Common myeloid progenitor, CD34-positive (primary cell): ENCODE measurements around the gene ARL14EP.

ENCODE experiments used
- CTCF ChIA-PET: fragments of 350-600 bp; sonication (Branson Sonifier 250); formaldehyde crosslinking; loops from one replicate; lab custom pipeline; 2021; ENCODE audit warnings: antibody characterized with exemption; lab: Charles Lee
- POLR2A ChIA-PET: fragments of 350-600 bp; sonication (Branson Sonifier 250); formaldehyde crosslinking; loops from one replicate; lab custom pipeline; 2021; ENCODE audit warnings: antibody characterized with exemption; lab: Charles Lee
- DNase-seq, 3 donors: peaks; one replicate each; pipeline versions ENCODE4 v3.0.0 to v3.0.0-alpha.2; 2013
- H3K27ac ChIP-seq, 2 experiments: 1 replicate in 1 of 2; 2 replicates in 1 of 2; pipeline ENCODE4 v1.7.0; 2013; ENCODE audit warnings: inconsistent platforms in 2 of 2, low read length in 2 of 2, mild to moderate bottlenecking in 2 of 2, low read depth in 1 of 2, moderate library complexity in 1 of 2; ENCODE audit not compliant: severe bottlenecking in 2 of 2, insufficient read depth in 1 of 2, poor library complexity in 1 of 2
- H3K27me3 ChIP-seq, 5 experiments: replicated peaks in 2 of 5; 1 replicate in 3 of 5; 2 replicates in 2 of 5; pipeline versions ENCODE4 v1.6.1 to v1.7.0; 2013; ENCODE audit warnings: low read length in 4 of 5, mild to moderate bottlenecking in 2 of 5, moderate library complexity in 2 of 5, inconsistent platforms in 1 of 5; ENCODE audit not compliant: insufficient read depth in 5 of 5, control insufficient read depth in 4 of 5
- H3K36me3 ChIP-seq, 4 experiments: 1 replicate in 2 of 4; 2 replicates in 2 of 4; pipeline versions ENCODE4 v1.6.1 to v1.7.0; 2013; ENCODE audit warnings: low read length in 3 of 4, control low read depth in 1 of 4, mild to moderate bottlenecking in 1 of 4; ENCODE audit not compliant: control insufficient read depth in 4 of 4, insufficient read depth in 4 of 4
- H3K4me1 ChIP-seq, 4 experiments: 1 replicate in 3 of 4; 2 replicates in 1 of 4; pipeline versions ENCODE4 v1.6.1 to v1.7.1; 2013; ENCODE audit warnings: low read length in 3 of 4, mild to moderate bottlenecking in 3 of 4, control low read depth in 1 of 4, inconsistent platforms in 1 of 4, moderate library complexity in 1 of 4; ENCODE audit not compliant: control insufficient read depth in 4 of 4, insufficient read depth in 4 of 4; ENCODE audit errors: control extremely low read depth in 1 of 4
- H3K4me3 ChIP-seq, 7 experiments: 1 replicate in 4 of 7; 2 replicates in 3 of 7; pipeline versions ENCODE4 v1.5.1 to v1.7.0; 2013; ENCODE audit warnings: mild to moderate bottlenecking in 7 of 7, low read length in 6 of 7, moderate library complexity in 6 of 7, inconsistent platforms in 2 of 7, low read depth in 2 of 7, control low read depth in 1 of 7; ENCODE audit not compliant: insufficient read depth in 4 of 7, control insufficient read depth in 1 of 7; ENCODE audit errors: extremely low read depth in 1 of 7
- H3K9me3 ChIP-seq, 5 experiments: 1 replicate in 4 of 5; 2 replicates in 1 of 5; pipeline versions ENCODE4 v1.6.1 to v1.7.1; 2013; ENCODE audit warnings: low read length in 4 of 5, mild to moderate bottlenecking in 2 of 5, inconsistent platforms in 1 of 5, low read depth in 1 of 5, moderate library complexity in 1 of 5; ENCODE audit not compliant: control insufficient read depth in 4 of 5, insufficient read depth in 2 of 5; ENCODE audit errors: control extremely low read depth in 1 of 5
- WGBS: methylation state at CpG from one replicate; pipeline ENCODE4 v1.1.5; 2013; ENCODE audit not compliant: insufficient coverage; 5-methylcytosine and 5-hydroxymethylcytosine counted together

Gene ARL14EP

DNA sequence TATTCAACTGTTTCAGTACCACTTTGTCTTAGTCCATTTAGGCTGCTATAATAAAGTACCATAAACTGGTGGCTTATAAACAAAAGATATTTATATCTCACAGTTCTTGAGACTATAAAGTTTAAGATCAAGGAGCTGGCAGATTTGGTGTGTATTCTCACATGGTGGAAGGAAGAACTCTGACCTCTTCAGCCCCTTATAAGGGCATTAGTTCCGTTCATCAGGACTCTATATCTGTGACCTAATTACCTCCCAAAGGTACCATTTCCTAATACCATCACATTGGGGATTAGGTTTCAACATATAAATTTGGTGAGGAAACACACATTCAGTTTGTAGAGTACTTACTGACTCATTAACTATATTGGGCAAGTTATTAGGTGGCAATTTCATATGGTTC is 10.7 kb upstream of the ARL14EP start:
- H3K36me3 ChIP-seq, result no peaks in the 10 kb centered on the region
- CTCF ChIA-PET, result no interaction called here
- H3K9me3 ChIP-seq, result peaks cover 0 to 8% (median 2%) of the 10 kb centered on the region in 5 experiments
- DNase-seq, result no peak
- H3K4me1 ChIP-seq, result peaks cover 0 to 2% (median 0%) of the 10 kb centered on the region in 4 experiments
- no CpG with 5 or more reads among the region's 1 CpG for WGBS
- no peak overlapping the region for H3K4me3 ChIP-seq
- no peaks in the 10 kb centered on the region for H3K27me3 ChIP-seq
- POLR2A ChIA-PET, result no interaction called here
- H3K27ac ChIP-seq, result no peak overlapping the region

- 100% methylated on average over 2 of the region's 2 CpGs for WGBS
- CTCF ChIA-PET, result interaction anchor here (0.9 kb wide), 1 partner anchor 9 kb away, joined by 3 read pairs; the partner anchor contains the start of gene ARL14EP
- H3K27ac ChIP-seq, result no peak overlapping the region
Measured at GRCh38 chr11:30313580-30313979, 9.3 kb upstream of the ARL14EP start.

GRCh38 chr11:30314625-30315024 is 8.3 kb upstream of the ARL14EP start:
- Histone ChIP-seq H3K36me3 (no peaks in the 10 kb centered on the region), H3K27ac (no peak overlapping the region), H3K9me3 (peaks cover 0 to 8% (median 2%) of the 10 kb centered on the region in 5 experiments), H3K4me3 (no peak overlapping the region), H3K27me3 (no peaks in the 10 kb centered on the region), H3K4me1 (peaks cover 0 to 2% (median 0%) of the 10 kb centered on the region in 4 experiments)
- DNase-seq, result peak in 1 of 3 donors; percentile 25
- ChIA-PET CTCF (interaction anchor here (0.9 to 1.0 kb wide), 2 partner anchors 8 to 9 kb away, joined by 4 to 7 read pairs; no protein-coding TSS in a partner anchor), POLR2A (no interaction called here)

More at GRCh38 chr11:30313580-30313979, 9.3 kb upstream of the ARL14EP start:
- DNase-seq, result no peak
- no peaks in the 10 kb centered on the region for H3K36me3 ChIP-seq
- no peak overlapping the region for H3K4me3 ChIP-seq
- peaks cover 0 to 2% (median 0%) of the 10 kb centered on the region in 4 experiments for H3K4me1 ChIP-seq
- no peaks in the 10 kb centered on the region for H3K27me3 ChIP-seq
- peaks cover 0 to 8% (median 2%) of the 10 kb centered on the region in 5 experiments for H3K9me3 ChIP-seq
- POLR2A ChIA-PET, result no interaction called here

DNA sequence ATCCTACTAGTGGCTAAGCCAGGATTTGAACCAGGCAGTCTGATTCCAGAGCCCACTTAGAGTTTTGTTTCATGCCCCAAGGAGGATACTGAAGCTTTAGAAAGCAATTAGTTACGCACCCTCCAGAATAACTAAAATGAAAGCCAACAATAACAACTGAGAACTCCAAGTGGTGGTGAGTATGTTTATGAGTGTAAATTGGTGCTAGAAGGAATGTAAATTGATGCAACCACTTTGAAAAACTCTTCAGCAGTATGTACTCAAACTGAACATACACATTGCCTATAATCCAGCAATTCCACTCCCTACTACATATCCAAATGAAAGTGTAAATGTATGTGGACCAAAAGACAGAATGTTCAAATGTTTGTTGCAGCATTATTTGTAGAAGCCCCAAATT is 6.7 kb upstream of the ARL14EP start:
- WGBS, result no CpG with 5 or more reads among the region's 1 CpG

DNA sequence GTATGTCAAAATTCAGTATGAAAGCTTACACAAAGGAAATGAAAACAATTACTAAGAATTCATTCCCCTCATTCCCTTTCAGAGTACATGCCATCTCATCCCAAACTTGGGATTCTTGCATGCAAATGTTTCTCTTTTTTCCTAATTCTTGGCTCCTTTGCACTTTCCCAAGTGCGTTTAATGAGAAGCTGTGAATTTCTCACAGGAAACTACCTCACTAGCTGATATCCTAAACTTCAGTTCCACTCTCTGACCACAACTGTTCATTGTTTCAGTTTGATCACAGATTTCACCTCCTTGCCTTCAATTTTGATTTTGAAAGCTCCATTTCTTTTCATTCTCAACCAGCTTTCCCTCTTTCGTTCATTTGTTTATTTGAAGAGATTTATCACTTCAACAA is 5.9 kb upstream of the ARL14EP start:
- H3K4me3 ChIP-seq, result no peak overlapping the region
- ChIA-PET POLR2A (no interaction called here), CTCF (interaction anchor here (0.8 to 1.6 kb wide), 6 partner anchors 9 to 190 kb away, joined by 3 to 7 read pairs (median 3); no protein-coding TSS in a partner anchor)
- H3K9me3 ChIP-seq, result no peaks in the 10 kb centered on the region
- H3K27me3 ChIP-seq, result peaks cover 0 to 2% (median 0%) of the 10 kb centered on the region in 5 experiments
- H3K4me1 ChIP-seq, result peaks cover 0 to 4% (median under 1%) of the 10 kb centered on the region in 4 experiments
- H3K27ac ChIP-seq, result no peak overlapping the region
- 80% methylated on average over 2 of the region's 2 CpGs for WGBS
- DNase-seq, result no peak
- no peaks in the 10 kb centered on the region for H3K36me3 ChIP-seq

More for the DNA sequence above, 6.7 kb upstream of the ARL14EP start:
- Histone ChIP-seq H3K27me3 (peaks cover 0 to 2% (median 0%) of the 10 kb centered on the region in 5 experiments), H3K4me3 (no peak overlapping the region), H3K9me3 (peaks cover 0 to 2% (median 0%) of the 10 kb centered on the region in 5 experiments), H3K4me1 (peaks cover 0 to 2% (median 0%) of the 10 kb centered on the region in 4 experiments), H3K27ac (no peak overlapping the region), H3K36me3 (no peaks in the 10 kb centered on the region)
- CTCF ChIA-PET, result interaction anchor here (0.9 to 1.6 kb wide), 4 partner anchors 10 to 189 kb away, joined by 3 to 7 read pairs (median 4); no protein-coding TSS in a partner anchor
- DNase-seq, result no peak
- POLR2A ChIA-PET, result no interaction called here

DNA sequence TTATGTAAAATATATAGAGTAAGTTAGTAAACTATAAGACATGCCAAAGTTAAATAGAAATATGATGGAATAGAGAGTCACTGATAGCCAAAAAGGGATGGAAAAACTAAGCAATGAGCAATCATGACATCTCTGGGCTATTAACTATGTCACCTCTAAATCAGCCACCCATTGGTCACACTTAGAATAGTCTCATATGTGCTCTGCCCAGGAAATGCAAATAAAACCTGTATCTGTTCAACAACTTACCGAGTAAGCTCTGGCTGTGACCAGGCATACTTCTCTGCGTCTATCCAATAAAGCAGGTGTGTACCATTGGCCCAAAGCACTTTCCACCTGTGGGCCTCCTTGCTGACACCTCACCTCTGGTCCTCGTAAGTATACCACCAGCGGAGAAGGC is 1.6 kb upstream of the ARL14EP start:
- Histone ChIP-seq H3K4me3 (no peak overlapping the region), H3K9me3 (no peaks in the 10 kb centered on the region), H3K4me1 (peaks cover 17 to 41% (median 26%) of the 10 kb centered on the region in 4 experiments), H3K36me3 (peaks cover 0 to 2% (median 0%) of the 10 kb centered on the region in 4 experiments), H3K27me3 (peaks cover 0 to 2% (median 0%) of the 10 kb centered on the region in 5 experiments), H3K27ac (no peak overlapping the region)
- 100% methylated on average over 2 of the region's 4 CpGs for WGBS
- ChIA-PET CTCF (interaction anchor here (0.8 kb wide), 1 partner anchor 267 kb away, joined by 3 read pairs; no protein-coding TSS in a partner anchor), POLR2A (interaction anchor here (1.0 kb wide), 1 partner anchor 322 kb away, joined by 3 read pairs; no protein-coding TSS in a partner anchor)
- no peak for DNase-seq

- peak in 1 of 3 donors; percentile 16 for DNase-seq
- no peaks in the 10 kb centered on the region for H3K9me3 ChIP-seq
- H3K36me3 ChIP-seq, result peaks cover 0 to 3% (median under 1%) of the 10 kb centered on the region in 4 experiments
- H3K4me3 ChIP-seq, result peak overlapping the region in 3 of 7 experiments; percentile 69 to 86 (median 79)
- ChIA-PET POLR2A (interaction anchor here (1.0 kb wide), 1 partner anchor 321 kb away, joined by 3 read pairs; no protein-coding TSS in a partner anchor), CTCF (interaction anchor here (0.8 kb wide), 1 partner anchor 266 kb away, joined by 3 read pairs; no protein-coding TSS in a partner anchor)
- peaks cover 0 to 2% (median 0%) of the 10 kb centered on the region in 5 experiments for H3K27me3 ChIP-seq
- H3K27ac ChIP-seq, result peak overlapping the region in 1 of 2 experiments; percentile 99
- 88% methylated on average over 5 of the region's 6 CpGs for WGBS
- peaks cover 21 to 47% (median 34%) of the 10 kb centered on the region in 4 experiments for H3K4me1 ChIP-seq
Measured at GRCh38 chr11:30322191-30322590, 713 bp upstream of the ARL14EP start.
